ENCODE data around the gene FNDC3B. TPM values are rescaled to one million over a fixed set of nuclear protein-coding genes. Genes with fewer than 3 reads are reported as not detected.

Gene FNDC3B
- total and polyA plus RNA-seq, 4 donors = 23.3 to 74.2 (median 32.9) TPM

- H3K27ac ChIP-seq (ENCODE audit: low read depth in 1 of 2, low read length in 2 of 2) = peak overlapping the region; percentile 29 to 40
- no peak overlapping the region for H3K4me3 ChIP-seq (ENCODE audit: low read depth in 1 of 3, low read length in 3 of 3)
- TF ChIP-seq HNF4A (conservative IDR thresholded peaks at IDR 0.05) (no peak), NR2F2 (IDR thresholded peaks at IDR 0.05) (no peak), JUND (IDR thresholded peaks at IDR 0.05) (no peak), RXRA (IDR thresholded peaks at IDR 0.05) (no peak), ZBTB33 (IDR thresholded peaks at IDR 0.05) (no peak), GABPA (IDR thresholded peaks at IDR 0.05 in 1 of 2, conservative IDR thresholded peaks at IDR 0.05 in 1 of 2) (no peak), REST (IDR thresholded peaks at IDR 0.05) (no peak), FOXA1 (IDR thresholded peaks at IDR 0.05) (no peak), YY1 (IDR thresholded peaks at IDR 0.05) (no peak), SP1 (IDR thresholded peaks at IDR 0.05) (no peak), EGR1 (IDR thresholded peaks at IDR 0.05; ENCODE audit: low read depth in 2 of 2) (no peak), FOXA2 (IDR thresholded peaks at IDR 0.05) (no peak), CTCF (IDR thresholded peaks at IDR 0.05; ENCODE audit: low read depth, low read length, missing input control) (no peak), ATF3 (IDR thresholded peaks at IDR 0.05) (no peak), TAF1 (conservative IDR thresholded peaks at IDR 0.05) (no peak), RAD21 (IDR thresholded peaks at IDR 0.05) (no peak)
- TF ChIP-seq, protein P1, sequence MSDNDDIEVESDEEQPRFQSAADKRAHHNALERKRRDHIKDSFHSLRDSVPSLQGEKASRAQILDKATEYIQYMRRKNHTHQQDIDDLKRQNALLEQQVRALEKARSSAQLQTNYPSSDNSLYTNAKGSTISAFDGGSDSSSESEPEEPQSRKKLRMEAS (IDR thresholded peaks at IDR 0.05) = no peak
- peaks cover 14 to 84% (median 79%) of the 10 kb centered on the region in 4 donors for H3K4me1 ChIP-seq (ENCODE audit: control insufficient read depth in 4 of 4, insufficient read depth in 4 of 4, low read length in 3 of 4)
- no peaks in the 10 kb centered on the region for H3K9me3 ChIP-seq (ENCODE audit: control insufficient read depth in 4 of 4, low read length in 3 of 4)
- no peaks in the 10 kb centered on the region for H3K27me3 ChIP-seq (ENCODE audit: control insufficient read depth in 4 of 4, insufficient read depth in 4 of 4, low read length in 3 of 4)
- DNase-seq (ENCODE audit: low spot score) = no peak
- no peak overlapping the region for H3K9ac ChIP-seq (ENCODE audit: low read depth in 1 of 2, low read length in 2 of 2)
- H3K36me3 ChIP-seq (ENCODE audit: control insufficient read depth in 4 of 4, insufficient read depth in 3 of 4, low read depth in 1 of 4, low read length in 3 of 4) = peaks cover 0 to 2% (median 0%) of the 10 kb centered on the region in 4 donors
- 59% methylated on average over 2 of the region's 2 CpGs for WGBS
These were observed 31.4 kb downstream of the FNDC3B start for GRCh38 chr3:172070802-172071201.

Measured in liver (tissue), 9 donors.